GM19372 (cell line): ENCODE measurements around the gene PDXK.

Experiments
- ATAC-seq: cut with Tn5 transposase; IDR thresholded peaks from one replicate; pipeline ENCODE4 v1.9.1; 2021; ENCODE audit warnings: mild to moderate bottlenecking, low read depth, moderate library complexity; ENCODE audit not compliant: unreplicated experiment

PDXK gene

DNA sequence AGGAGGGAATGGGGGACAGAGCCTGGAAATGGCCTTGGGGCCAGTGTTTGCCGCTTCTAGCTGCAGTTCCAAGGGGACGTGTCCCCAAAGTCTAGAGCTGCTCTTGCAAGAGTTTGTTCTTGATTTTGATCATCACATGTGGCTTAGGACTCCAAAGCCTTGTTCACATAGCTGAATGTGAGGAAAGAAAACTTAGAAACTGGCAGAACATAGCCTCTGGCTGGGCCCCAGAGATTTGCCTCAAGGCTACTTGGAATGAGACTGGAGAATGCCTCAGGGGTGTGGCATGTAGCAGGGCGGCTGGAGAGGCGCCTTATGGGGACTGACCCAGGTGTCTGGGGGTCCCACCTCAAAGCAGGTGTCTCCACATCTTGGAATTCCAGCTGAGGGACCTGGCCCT, 2.3 kb downstream of the PDXK start:
- no peak for ATAC-seq

DNA sequence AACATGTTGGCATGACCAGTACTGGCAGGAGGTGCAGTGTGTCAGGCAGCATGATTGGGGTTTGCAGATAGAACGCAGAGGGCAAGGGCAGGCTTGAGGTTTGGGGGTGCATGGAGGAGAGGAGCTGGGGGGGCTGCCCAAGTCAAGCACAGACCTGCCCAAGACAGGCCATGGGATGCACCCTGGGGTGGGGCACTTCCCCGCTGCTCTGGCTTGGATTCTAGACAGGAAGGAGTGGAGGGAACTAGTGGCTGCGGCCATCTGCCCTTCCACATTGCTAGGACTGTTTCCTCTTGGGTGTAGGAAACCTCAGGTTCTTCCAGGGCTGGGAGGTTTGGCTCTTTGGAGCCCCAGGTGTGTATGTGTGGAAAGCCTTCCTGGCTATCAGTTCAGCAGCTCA, 3.0 kb downstream of the PDXK start:
- ATAC-seq: no peak

DNA sequence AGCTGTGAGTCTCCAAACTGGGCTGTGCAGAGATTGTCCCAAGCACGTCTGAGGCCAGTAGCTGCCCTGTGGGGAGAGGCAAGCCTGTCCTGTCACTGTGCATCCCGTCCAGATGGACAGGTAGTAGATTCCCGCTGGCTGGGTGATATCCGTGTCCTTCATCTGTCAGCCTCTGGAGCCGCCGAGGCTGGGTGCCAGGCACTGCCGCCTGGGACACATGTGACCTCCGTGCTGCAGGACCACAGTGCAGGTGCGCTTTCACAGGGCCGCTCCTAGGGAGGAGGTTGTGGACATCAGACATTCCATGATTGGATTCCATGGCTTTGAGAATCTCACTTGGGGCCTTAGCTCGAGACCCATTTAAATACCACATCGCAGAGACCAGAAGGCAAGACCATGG, 4.7 kb downstream of the PDXK start:
- ATAC-seq: no peak

- no peak for ATAC-seq
Observed at GRCh38 chr21:43726686-43727518, 8.0 kb downstream of the PDXK start.

GRCh38 chr21:43727519-43728153, 8.7 kb downstream of the PDXK start:
- ATAC-seq: no peak

DNA sequence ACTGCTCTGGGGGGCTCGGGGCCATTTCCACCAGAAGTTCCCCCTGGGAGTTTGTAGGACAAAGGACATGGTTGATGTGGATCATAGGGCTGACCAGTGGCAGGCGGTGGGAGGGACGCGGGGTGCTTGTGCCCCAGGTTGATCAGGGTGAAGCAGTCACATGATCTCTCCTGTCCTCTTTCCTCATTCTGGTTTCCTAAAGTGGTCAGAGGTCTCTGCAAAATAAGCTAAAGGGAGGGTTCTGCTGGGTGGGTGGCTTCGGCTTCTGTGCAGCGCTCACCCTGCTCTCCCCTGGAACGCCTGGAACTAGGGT, 9.2 kb downstream of the PDXK start:
- ATAC-seq: no peak

GRCh38 chr21:43728467-43729390, 9.8 kb downstream of the PDXK start:
- no peak for ATAC-seq

DNA sequence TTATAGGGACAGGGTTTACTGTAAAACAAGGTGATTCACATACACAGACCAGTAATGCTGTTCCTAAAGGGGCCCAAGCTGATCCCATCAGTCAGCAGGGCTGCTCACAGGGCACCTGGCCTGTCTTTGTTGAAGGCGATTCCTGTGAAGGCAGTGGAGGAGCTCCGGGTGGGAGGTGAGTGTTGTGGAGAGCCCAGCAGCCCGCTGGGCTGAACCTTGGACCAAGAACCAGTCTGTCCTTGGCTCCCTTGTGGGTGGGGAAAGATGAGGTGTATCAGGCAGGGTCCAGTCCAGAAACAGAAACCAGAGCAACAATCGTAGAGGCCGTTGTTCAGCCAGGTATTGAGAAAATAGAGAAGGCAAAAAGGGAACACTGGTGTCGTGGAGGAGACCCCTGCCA, 12.5 kb downstream of the PDXK start:
- ATAC-seq: no peak

- ATAC-seq: no peak
Observed at GRCh38 chr21:43731891-43732711, 13.2 kb downstream of the PDXK start.

- ATAC-seq: no peak
Observed at GRCh38 chr21:43733060-43733459, 14.1 kb downstream of the PDXK start.

DNA sequence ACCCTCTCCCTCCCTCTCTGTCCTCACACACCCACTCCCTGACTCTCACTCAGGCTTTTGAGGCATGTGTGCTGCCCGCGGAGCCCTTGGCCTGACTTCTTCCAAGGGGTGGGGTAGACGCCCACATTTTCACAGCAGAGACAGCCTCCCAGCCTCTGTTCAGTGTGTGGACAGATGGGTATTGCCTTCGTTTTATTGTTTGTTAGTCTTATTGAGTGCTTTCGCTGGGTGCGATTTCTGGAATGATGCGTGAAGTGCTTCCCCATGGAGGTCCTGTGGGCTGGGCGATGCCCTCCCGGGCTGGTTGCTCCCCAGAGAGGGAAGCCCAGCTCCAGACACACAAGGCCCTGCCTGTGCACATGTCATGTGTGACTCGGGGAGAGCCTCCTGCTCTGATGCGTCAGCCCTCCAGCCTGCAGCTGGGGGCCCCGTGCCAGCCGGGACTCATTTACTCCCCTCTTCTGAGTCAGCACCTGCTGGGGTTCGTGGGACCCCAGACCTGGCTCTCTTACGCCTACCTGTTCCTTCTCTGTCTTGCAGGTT, 14.7 kb downstream of the PDXK start:
- ATAC-seq: no peak

GRCh38 chr21:43734131-43734927, 15.4 kb downstream of the PDXK start:
- no peak for ATAC-seq

DNA sequence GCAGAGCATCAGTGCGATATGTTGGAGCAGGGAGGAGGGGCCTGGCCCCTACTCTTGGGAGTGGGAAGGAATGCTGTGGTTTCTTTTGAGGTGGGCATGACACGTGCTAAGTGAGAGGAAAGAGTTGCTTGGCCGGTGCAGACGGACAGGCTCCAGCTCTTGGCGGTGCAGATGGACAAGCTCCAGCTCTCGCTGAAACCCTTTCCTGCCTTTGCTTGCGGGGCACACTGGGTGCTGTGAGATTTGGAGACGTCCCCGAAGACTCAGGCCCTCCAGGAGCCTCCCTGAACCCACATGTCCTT, 15.9 kb downstream of the PDXK start:
- no peak for ATAC-seq

- ATAC-seq: no peak
Observed at GRCh38 chr21:43735236-43736091, 16.5 kb downstream of the PDXK start.

DNA sequence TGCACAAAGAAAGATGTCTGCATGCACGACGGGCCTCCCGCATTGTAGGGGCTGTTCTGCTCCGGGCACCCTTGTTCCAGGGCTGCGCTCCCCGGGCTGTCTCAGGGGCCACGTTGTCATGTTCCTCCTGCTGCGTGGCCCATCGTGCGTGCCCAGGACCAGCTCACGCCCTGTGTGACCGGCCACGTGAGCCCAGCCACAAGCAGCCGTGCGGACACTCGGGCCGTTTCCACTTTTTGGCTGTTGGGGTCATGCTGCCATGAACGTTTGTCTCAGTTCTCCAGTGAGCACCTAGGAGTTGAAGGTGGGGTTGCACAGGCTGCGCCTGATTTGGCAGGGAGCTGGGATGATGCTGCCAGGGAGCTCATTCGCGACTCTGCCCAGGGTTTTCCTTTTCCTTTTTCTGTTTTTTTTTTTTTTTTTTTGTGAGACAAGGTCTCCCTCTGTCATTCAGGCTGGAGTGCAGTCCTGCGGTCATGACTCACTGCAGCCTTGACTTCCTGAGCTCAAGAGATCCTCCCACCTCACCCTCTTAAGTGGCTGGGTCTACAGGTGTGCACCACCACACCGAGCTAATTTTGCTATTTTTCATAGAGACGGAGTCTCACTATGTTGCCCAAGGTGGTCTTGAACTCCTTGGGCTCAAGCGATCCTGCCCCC, 17.4 kb downstream of the PDXK start:
- ATAC-seq: no peak

- no peak for ATAC-seq
Observed at GRCh38 chr21:43737158-43737950, 18.4 kb downstream of the PDXK start.
